Kidney epithelial cell (primary cell): Measurements from ENCODE around the gene PLEKHD1. TPM values are rescaled to one million over a fixed set of nuclear protein-coding genes. Genes with fewer than 3 reads are reported as not detected.

Experiments used
- DNase-seq: peaks from one replicate; pipeline ENCODE4 v3.0.0-alpha.2; 2010; ENCODE audit warnings: low read depth
- H3K27me3 ChIP-seq: 2 replicates; pipeline ENCODE4 v1.6.0; 2011; ENCODE audit warnings: low read length; ENCODE audit not compliant: control insufficient read depth, insufficient read depth
- H3K36me3 ChIP-seq: 2 replicates; pipeline ENCODE4 v1.5.1; 2011; ENCODE audit warnings: low read length; ENCODE audit not compliant: control insufficient read depth, insufficient read depth
- H3K4me3 ChIP-seq: 2 replicates; pipeline ENCODE4 v1.5.1; 2011; ENCODE audit warnings: low read depth, mild to moderate bottlenecking, control low read depth, low read length
- CTCF ChIP-seq: IDR thresholded peaks from 2 replicates; pipeline ENCODE4 v1.5.1; 2011; ENCODE audit warnings: mild to moderate bottlenecking, moderate library complexity, low read length, control low read depth, inconsistent platforms; ENCODE audit not compliant: insufficient read depth, poor library complexity, severe bottlenecking
- total RNA-seq: library from RNA; depleted of rRNA; stranded (reverse); fragments of >200 nt; gene quantifications from 2 replicates; pipeline ENCODE4 v1.2.3, GENCODE V29; 2015

PLEKHD1 gene
- total RNA-seq, 1 donor from 2014 or later = 0.84 TPM

DNA sequence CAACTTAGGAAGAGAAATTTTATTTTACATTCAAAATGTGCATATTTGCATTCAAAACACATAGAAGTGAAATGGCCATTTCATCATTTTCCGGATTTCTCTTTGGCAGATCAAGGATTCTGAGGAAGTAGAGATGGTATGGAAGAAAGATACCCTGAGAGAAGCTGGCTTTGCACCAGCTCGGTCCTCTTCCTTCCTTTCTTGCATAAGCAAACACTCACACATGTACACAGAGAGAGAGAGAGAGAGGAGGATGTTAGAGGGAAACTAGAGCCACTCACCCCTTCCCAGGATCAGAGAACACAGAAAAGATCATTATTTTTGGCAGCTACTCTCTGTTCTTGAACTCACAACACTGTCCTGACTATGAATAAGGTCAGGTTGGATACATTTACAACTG lies 15.6 kb upstream of the PLEKHD1 start:
- no peak for TF ChIP-seq CTCF
- Histone ChIP-seq H3K36me3 (no peaks in the 10 kb centered on the region), H3K4me3 (no peak overlapping the region), H3K27me3 (no peaks in the 10 kb centered on the region)
- DNase-seq = no peak

GRCh38 chr14:69471436-69471835 lies 13.1 kb upstream of the PLEKHD1 start:
- no peaks in the 10 kb centered on the region for H3K27me3 ChIP-seq
- H3K4me3 ChIP-seq = no peak overlapping the region
- no peak for TF ChIP-seq CTCF
- no peaks in the 10 kb centered on the region for H3K36me3 ChIP-seq
- no peak for DNase-seq

- no peak for DNase-seq
- Histone ChIP-seq H3K4me3 (no peak overlapping the region), H3K36me3 (no peaks in the 10 kb centered on the region), H3K27me3 (no peaks in the 10 kb centered on the region)
- TF ChIP-seq CTCF = no peak
Measured at GRCh38 chr14:69471916-69472315, 12.6 kb upstream of the PLEKHD1 start.

- TF ChIP-seq CTCF = no peak
- Histone ChIP-seq H3K27me3 (peaks cover 3% of the 10 kb centered on the region), H3K36me3 (no peaks in the 10 kb centered on the region), H3K4me3 (no peak overlapping the region)
- DNase-seq = no peak
Measured at GRCh38 chr14:69473260-69473659, 11.3 kb upstream of the PLEKHD1 start.

- H3K27me3 ChIP-seq = peaks cover 3% of the 10 kb centered on the region
- no peaks in the 10 kb centered on the region for H3K36me3 ChIP-seq
- TF ChIP-seq CTCF = no peak
- no peak for DNase-seq
- no peak overlapping the region for H3K4me3 ChIP-seq
Measured at GRCh38 chr14:69473946-69474345, 10.6 kb upstream of the PLEKHD1 start.

GRCh38 chr14:69475194-69475818 lies 9.2 kb upstream of the PLEKHD1 start:
- TF ChIP-seq CTCF = peak; percentile 42
- Histone ChIP-seq H3K36me3 (no peaks in the 10 kb centered on the region), H3K27me3 (peaks cover 3% of the 10 kb centered on the region), H3K4me3 (no peak overlapping the region)
- no peak for DNase-seq
